GM21529 (cell line): ENCODE data around the gene ARSB.
A peak's percentile ranks its signal among the peaks of the same experiment; 100 is the strongest.

ENCODE experiments used
- ATAC-seq: cut with Tn5 transposase; IDR thresholded peaks from one replicate; pipeline ENCODE4 v1.9.1; 2021; ENCODE audit not compliant: unreplicated experiment

The ARSB gene

DNA sequence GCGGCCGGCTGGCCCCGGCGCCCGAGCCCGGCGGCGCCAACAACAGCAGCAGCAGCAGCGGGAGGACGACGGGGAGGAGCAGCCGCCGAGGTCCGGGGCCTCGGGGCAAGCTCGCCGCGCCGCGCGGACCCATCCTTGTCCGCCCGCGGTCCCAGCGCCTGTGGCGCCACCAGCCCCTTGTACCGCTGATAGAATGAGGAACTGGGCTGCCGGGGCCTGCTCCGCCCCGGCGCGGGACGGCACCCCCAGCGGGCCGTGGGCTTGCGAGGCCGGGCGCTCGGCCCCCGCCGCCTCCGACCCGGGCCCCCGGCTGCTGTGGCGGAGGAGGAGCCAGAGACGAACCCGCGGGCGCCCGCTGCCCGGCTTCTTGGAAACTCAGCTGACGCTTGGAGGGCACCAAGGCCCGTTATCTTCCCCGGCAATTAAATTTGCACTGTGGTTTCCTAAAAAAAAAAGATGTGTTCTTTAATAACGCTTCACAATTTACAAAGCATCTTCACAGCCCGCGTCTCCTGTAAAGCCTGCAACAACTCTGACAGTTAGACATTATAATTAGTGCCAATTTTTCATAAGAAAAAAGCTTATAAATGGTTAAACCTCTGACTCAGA lies at the start of gene ARSB:
Gene ARSB, minus strand, starts transcription at position 195 of the 609 bp plus-strand sequence. Its CDS starts 62 bp downstream, at position 133.
- ATAC-seq: peak; percentile 41

DNA sequence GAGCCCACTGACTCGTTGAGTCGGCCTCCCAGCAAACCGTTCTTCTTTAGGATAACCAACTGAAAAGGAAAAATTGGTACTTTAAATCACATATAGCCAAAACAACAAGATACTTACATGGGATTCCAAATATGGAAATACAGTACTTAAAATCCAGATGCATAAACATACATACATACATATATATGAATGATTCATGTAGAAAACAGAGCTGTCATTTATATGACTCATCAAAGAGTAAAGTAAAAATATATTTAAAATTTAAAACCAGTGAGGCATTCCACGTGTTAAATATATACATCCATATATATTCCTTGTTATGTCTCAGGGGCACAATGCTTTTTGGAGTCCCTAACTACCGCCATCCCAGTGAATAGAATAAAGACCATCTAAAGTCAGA lies 47.7 kb upstream of the ARSB start:
- no peak for ATAC-seq

GRCh38 chr5:79032031-79032695 lies 47.1 kb upstream of the ARSB start:
- no peak for ATAC-seq

DNA sequence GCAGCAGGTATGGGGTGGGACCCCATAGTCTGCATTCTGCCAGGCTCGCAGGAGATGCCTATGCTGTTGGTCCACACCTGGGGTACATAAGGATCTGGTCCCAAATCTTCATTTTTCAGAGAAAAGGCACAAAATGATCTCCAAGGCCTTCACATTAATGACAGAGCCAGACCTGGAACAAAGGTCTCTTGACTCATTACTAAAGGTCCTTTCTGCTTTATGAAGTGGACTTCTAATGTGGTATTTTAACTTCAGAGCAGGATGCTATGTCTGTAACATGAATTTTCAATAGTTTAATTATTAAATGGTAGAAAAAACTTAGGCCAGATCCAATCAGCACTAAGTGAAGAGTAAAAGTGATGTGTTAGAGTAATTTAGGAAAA lies 46.4 kb upstream of the ARSB start:
- no peak for ATAC-seq

DNA sequence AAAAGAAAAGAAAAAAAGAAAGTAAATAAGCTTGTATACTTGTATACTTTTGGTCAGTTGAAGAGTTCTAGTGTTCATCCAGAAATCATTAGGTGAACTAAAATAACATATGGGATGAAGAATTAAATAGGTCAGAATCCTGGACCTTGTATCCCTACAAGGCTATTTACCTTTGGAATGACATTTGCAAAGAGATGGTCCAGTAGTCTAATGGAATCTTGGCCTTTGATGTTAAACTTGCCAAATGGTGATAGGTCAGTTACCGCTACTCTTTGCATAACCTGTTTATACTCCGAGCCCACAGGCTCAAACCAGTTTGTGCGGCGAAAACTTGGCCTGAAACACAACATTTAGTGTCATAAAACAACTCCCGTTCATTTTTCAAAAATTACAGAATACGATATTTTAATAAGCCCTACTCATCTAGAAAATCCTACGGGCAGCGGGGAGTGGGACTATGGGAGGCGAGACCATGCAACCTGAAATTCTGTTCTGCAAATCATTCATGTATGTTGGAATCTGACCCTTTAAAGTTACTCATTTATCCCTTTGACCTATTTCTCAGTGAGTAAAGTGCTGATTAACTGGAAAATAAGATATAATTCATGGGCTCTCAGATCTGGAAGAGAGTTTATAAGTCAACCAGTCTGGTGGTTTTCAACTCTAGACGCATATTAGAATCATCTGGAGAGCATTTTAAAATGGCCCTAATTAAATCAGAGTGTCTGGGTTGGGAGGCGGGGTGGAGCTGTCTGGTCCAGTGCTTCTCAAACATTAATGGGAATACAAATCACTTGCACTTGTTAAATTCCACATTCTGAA lies 45.8 kb upstream of the ARSB start:
- no peak for ATAC-seq

DNA sequence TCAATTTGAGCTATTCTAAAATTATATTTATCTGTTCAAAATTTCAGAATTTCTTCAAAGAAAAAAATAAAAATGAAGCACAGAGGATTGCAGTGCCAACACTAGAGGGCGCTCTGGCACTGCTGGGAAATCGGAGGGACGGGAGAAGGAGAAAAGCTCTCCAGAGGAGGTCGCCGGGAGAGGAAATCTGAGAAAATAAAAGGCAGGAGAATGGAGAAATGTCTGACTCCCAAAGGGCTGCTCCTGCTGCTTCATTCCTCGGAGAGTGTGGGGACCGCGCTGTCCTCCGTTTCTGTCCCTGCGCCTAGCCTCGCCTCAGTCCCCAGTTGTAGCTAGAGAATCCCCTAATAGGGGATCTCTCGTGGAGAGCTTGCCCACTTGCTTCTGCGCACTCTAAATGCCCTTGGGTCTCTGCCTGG lies 40.0 kb upstream of the ARSB start:
- ATAC-seq: no peak

GRCh38 chr5:79023947-79024346 lies 38.8 kb upstream of the ARSB start:
- ATAC-seq: no peak

GRCh38 chr5:79023348-79023747 lies 38.2 kb upstream of the ARSB start:
- no peak for ATAC-seq

DNA sequence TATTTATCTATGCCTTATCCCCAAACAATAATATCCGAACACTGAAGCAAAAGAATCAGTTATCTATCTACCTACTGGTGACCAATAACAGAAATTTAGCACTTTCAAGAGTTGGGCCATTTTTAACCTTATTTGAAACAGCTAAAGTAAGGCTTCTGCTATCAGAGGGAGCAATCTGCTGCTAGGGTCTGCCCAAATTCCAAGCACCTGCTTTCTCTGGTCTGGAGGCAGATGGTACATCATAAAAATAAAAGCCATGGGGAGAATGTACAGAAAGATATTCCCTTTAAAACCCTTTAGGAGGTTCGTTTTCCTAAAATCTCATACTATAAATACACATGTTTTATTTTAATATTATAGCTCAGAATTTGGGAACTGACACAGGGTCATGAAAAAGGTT lies 37.7 kb upstream of the ARSB start:
- ATAC-seq: no peak

- ATAC-seq: no peak
Measured at GRCh38 chr5:79021753-79022152, 36.6 kb upstream of the ARSB start.

DNA sequence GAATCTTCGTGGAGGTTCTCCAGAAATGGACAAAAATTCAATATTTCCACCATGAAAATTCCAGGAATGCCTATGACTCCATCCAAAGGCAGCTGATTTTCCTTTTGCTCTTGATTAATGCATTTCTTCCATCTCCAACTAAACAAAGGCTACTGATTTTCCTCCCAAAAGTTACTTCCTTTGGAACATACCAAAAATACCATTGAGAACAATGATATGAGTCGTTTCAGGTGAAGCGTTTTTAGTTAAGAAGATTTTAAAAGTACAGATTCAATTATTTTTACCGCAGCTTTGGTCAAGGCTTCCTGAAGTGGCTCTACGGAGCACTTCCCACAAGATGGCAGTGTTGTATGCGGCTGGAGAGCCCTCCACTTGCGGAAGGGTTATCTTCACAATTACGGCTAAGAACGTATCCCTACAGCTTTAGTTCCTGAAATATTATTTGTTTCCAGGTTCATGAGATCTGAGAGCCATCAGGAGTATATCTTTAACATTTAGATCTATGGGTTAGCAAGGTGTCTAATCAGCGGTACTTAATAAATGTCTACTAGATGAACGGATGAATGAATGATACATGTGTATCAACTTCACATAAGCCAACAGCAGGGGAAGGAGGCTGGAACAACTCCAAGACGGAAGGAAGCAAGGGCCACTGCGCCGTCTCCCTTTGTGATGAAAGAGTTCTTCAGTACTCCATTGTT lies 35.9 kb upstream of the ARSB start:
- ATAC-seq: no peak

DNA sequence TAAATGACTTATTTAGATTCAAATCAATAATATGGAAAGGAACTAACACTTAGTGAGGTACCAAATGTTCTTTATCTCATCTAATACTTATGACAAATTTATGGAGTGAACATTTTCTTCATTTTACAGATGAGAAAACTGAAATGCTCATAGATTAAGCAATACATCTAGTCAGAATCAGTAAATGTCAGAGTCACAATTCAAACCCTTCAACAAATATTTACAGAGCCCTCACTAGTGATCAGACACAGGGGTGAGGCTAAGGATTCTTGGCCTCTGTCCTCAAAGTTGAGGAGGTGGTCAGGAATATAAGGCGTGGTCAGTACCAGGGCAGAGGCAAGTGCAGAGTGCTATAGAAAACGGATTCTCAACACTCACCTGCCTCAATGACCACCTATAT lies 29.5 kb upstream of the ARSB start:
- no peak for ATAC-seq

DNA sequence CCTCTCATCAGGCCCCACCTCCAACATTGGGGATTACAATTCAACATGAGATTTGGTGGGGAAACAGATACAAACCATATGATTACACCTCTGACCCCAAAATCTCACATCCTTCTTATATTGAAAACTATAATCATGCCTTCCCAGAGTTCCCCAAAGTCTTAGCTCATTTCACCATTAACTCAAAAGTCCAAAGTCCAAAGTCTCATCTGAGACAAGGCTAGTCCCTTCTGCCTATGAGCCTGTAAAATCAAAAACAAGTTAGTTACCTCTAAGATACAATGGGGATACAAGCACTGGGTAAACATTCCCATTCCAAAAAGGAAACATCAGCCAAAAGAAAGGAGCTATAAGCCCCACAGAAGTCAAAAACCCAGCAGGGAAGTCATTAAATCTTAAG lies 26.8 kb upstream of the ARSB start:
- no peak for ATAC-seq

- ATAC-seq: no peak
Measured at GRCh38 chr5:79011219-79011836, 26.2 kb upstream of the ARSB start.

DNA sequence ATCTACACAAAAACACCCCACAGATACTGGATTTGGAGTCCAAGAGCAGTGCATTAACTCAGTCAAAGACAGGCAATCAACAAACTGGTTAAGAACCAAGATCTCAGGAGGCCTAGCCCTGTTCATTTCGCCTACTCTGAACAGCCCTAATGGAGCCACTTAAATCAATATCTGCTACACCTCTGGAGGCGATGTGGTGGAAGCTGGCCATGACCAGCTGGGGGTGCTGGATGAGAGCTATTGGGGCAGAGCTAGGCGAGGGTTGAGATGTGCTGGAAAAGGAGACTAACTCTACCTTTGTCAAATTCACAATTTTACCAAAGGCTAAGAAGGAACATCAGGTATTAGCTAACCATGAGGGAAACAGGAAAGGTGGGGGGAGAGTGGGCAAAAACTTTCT lies 23.3 kb upstream of the ARSB start:
- ATAC-seq: no peak

DNA sequence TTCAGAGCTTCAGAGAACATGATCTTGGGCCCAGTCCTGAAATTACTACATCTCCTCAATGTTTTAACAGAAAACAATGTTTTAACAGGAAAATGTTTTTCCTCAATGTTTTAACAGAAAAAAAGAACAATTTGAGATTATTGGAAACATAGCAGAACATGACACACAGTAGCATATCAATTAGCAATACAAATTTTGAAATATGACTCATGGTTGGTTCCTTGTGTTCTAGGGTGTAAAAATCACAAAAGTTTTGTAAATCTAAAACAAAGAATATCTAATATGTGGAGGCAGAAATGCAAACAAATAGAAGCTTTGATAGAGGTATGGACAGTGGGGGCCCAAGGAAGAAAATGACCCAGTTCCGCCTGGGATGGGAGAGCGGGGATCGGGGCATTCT lies 22.8 kb upstream of the ARSB start:
- ATAC-seq: no peak

GRCh38 chr5:79005936-79006631 lies 21.0 kb upstream of the ARSB start:
- ATAC-seq: no peak

DNA sequence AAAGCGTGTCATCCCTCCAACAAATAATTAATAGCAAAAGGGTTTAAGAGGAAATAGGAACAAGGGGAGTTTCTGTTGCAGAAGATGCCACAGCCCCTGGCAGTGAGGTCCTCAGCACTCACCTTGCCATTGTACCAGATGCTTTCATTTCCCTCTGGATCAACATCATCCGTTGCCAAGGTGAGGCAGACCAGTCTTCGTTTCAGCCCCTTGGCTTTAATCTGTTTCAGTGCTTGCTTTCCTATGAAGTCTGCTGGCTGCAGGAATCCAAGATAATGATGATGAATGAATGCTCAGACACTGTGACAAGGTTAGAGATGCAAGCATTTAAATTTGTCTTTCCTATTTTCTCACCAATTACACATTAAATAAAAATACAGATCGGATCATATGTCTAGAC lies 20.0 kb upstream of the ARSB start:
- no peak for ATAC-seq

GRCh38 chr5:79002374-79002773 lies 17.3 kb upstream of the ARSB start:
- ATAC-seq: no peak

DNA sequence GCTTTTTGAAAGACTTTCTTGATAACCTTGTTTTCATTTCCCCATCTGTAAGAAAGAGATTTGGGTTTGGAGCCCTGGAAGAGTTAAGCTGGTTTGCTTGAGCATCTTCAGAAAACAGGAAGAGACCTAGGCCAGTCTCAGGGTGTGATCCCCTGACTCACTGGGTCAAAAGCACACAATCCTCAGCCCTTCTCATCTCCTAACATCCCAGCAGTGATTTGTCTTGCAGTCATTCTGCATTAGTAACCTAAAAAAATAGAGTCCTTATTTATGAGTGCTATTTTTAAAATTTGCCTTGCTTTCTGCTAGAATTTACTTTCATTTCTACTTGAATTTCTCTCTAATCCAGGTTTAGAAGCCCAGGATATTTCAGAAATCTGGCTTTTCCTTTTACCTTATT lies 16.4 kb upstream of the ARSB start:
- ATAC-seq: no peak

- no peak for ATAC-seq
Measured at GRCh38 chr5:78997090-78997489, 12.0 kb upstream of the ARSB start.
